Trophoblast cell (in vitro differentiated cells and primary cell): ENCODE data around the gene NET1.

Experiments used
- DNase-seq, 2 donors: peaks; one replicate each; pipeline ENCODE4 v3.0.0-alpha.2; 2016
- H2AFZ ChIP-seq: 2 replicates; pipeline ENCODE4 v1.6.1; 2013; ENCODE audit warnings: low read length, moderate library complexity, mild to moderate bottlenecking; ENCODE audit not compliant: insufficient read depth, poor library complexity
- H2AK5ac ChIP-seq: 2 replicates; pipeline ENCODE4 v1.6.1; 2013; ENCODE audit warnings: mild to moderate bottlenecking, low read length
- H2BK120ac ChIP-seq: 2 replicates; pipeline ENCODE4 v1.6.1; 2013; ENCODE audit warnings: low read length, mild to moderate bottlenecking, moderate library complexity; ENCODE audit not compliant: insufficient read depth, poor library complexity
- H2BK12ac ChIP-seq: 2 replicates; pipeline ENCODE4 v1.6.1; 2013; ENCODE audit warnings: mild to moderate bottlenecking, low read length, moderate library complexity
- H2BK5ac ChIP-seq: 2 replicates; pipeline ENCODE4 v1.6.1; 2013; ENCODE audit warnings: low read length, low read depth, moderate library complexity, mild to moderate bottlenecking; ENCODE audit not compliant: poor library complexity
- H3K14ac ChIP-seq: 2 replicates; pipeline ENCODE4 v1.6.1; 2013; ENCODE audit warnings: mild to moderate bottlenecking, low read length
- H3K18ac ChIP-seq: 2 replicates; pipeline ENCODE4 v1.6.1; 2013; ENCODE audit warnings: mild to moderate bottlenecking, low read length
- H3K23ac ChIP-seq: 2 replicates; pipeline ENCODE4 v1.6.1; 2013; ENCODE audit warnings: low read length
- H3K27ac ChIP-seq: 2 replicates; pipeline ENCODE4 v1.5.1; 2013; ENCODE audit warnings: low read depth, mild to moderate bottlenecking, inconsistent platforms, low read length, moderate library complexity
- H3K27me3 ChIP-seq: 2 replicates; pipeline ENCODE4 v1.6.1; 2013; ENCODE audit warnings: inconsistent platforms, mild to moderate bottlenecking, low read length, moderate library complexity; ENCODE audit not compliant: insufficient read depth
- H3K36me3 ChIP-seq, 2 experiments: 1 replicate in 1 of 2; 2 replicates in 1 of 2; pipeline ENCODE4 v1.6.1; 2013; ENCODE audit warnings: low read length in 2 of 2, mild to moderate bottlenecking in 2 of 2, moderate library complexity in 1 of 2; ENCODE audit not compliant: insufficient read depth in 2 of 2, control insufficient read depth in 1 of 2
- H3K4ac ChIP-seq: 2 replicates; pipeline ENCODE4 v1.6.1; 2013; ENCODE audit warnings: low read depth, mild to moderate bottlenecking, low read length, moderate library complexity
- H3K4me1 ChIP-seq, 2 experiments: 1 replicate in 1 of 2; 2 replicates in 1 of 2; pipeline ENCODE4 v1.6.1; 2013; ENCODE audit warnings: low read length in 2 of 2, mild to moderate bottlenecking in 2 of 2, moderate library complexity in 1 of 2; ENCODE audit not compliant: insufficient read depth in 2 of 2, control insufficient read depth in 1 of 2
- H3K4me2 ChIP-seq: 2 replicates; pipeline ENCODE4 v1.6.1; 2013; ENCODE audit warnings: inconsistent platforms, mild to moderate bottlenecking, low read length, moderate library complexity
- H3K4me3 ChIP-seq: 2 replicates; pipeline ENCODE4 v1.5.1; 2013; ENCODE audit warnings: mild to moderate bottlenecking, low read depth, low read length, inconsistent platforms
- H3K79me1 ChIP-seq: one replicate; pipeline ENCODE4 v1.6.1; 2013; ENCODE audit warnings: low read length
- H3K79me2 ChIP-seq: 2 replicates; pipeline ENCODE4 v1.6.1; 2013; ENCODE audit warnings: low read length, mild to moderate bottlenecking; ENCODE audit not compliant: control insufficient read depth, insufficient read depth, poor library complexity
- H3K9ac ChIP-seq: 2 replicates; pipeline ENCODE4 v1.6.1; 2013; ENCODE audit warnings: mild to moderate bottlenecking, low read length
- H3K9me3 ChIP-seq: 2 replicates; pipeline ENCODE4 v1.6.1; 2013; ENCODE audit warnings: low read depth, mild to moderate bottlenecking, control low read depth, inconsistent platforms, low read length; ENCODE audit not compliant: insufficient read depth
- H4K12ac ChIP-seq: 2 replicates; pipeline ENCODE4 v1.6.1; 2013; ENCODE audit warnings: low read depth, mild to moderate bottlenecking, low read length, moderate library complexity
- H4K8ac ChIP-seq: 2 replicates; pipeline ENCODE4 v1.6.1; 2013; ENCODE audit warnings: low read depth, mild to moderate bottlenecking, low read length, moderate library complexity
- H4K91ac ChIP-seq: one replicate; pipeline ENCODE4 v1.6.1; 2013; ENCODE audit warnings: low read depth, mild to moderate bottlenecking, low read length, moderate library complexity
- WGBS: extraction: QIAGEN DNeasy Blood & Tissue Kit; methylation state at CpG from one replicate; pipeline ENCODE4 v1.1.7; 2013; ENCODE audit warnings: missing lambda C conversion rate; ENCODE audit not compliant: insufficient read length, insufficient coverage; ENCODE audit errors: extremely low coverage; 5-methylcytosine and 5-hydroxymethylcytosine counted together

Gene NET1

DNA sequence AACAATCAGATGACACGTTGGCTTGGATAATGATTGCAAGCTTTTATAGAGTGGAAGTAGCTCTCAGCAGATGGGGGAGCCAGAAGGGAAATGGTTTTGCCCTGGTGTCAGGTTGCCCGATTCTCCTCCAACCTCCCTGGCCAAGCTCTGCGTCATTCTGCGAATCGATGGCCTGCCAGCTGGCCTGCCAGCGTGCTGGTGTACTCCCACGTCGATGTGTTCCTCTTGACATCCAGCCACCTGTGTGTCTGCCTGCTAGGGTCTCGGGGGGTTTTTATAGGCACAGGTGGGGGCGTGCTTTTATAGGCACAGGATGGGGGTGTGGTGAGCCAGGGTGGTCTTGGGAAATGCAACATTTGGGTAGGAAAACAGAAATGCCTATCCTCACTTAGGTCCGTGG lies 4.6 kb downstream of the NET1 start:
- DNase-seq = no peak
- Histone ChIP-seq H2BK120ac (no peak overlapping the region), H3K18ac (peak overlapping the region; percentile 37), H3K27ac (no peak overlapping the region), H3K4me1 (peaks cover 0 to 8% of the 10 kb centered on the region in 2 experiments), H3K79me1 (peaks cover 4% of the 10 kb centered on the region), H3K79me2 (peaks cover 11% of the 10 kb centered on the region), H2AFZ (no peak overlapping the region), H3K14ac (no peak overlapping the region), H2BK5ac (no peak overlapping the region), H4K12ac (no peak overlapping the region), H4K91ac (no peak overlapping the region), H3K36me3 (no peaks in the 10 kb centered on the region), H2BK12ac (no peak overlapping the region), H2AK5ac (no peak overlapping the region), H3K23ac (no peak overlapping the region), H3K27me3 (no peaks in the 10 kb centered on the region), H3K9ac (no peak overlapping the region), H4K8ac (no peak overlapping the region), H3K4me2 (no peak overlapping the region), H3K4me3 (no peak overlapping the region), H3K9me3 (no peaks in the 10 kb centered on the region), H3K4ac (peak overlapping the region; percentile 53)
- no CpG with 5 or more reads among the region's 11 CpGs for WGBS

DNA sequence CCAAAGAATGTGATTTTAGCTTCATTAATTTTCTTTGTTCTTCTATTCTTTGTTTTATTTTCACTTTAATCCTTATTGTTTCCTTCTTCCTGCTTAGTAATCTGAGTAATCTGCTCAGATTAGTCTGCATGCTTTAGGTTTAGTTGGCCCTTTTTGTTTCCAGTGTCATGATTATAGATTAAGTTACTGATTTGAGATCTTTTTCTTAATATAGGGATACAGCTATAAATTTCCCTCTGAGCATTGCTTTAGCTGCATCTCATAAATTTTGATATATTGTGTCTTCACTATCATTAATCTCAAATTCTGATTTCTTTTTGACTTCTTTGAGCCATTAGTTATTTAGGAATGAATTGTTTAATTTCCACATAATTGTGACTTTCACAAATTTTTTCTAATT lies 6.2 kb downstream of the NET1 start:
- H3K23ac ChIP-seq = no peak overlapping the region
- H4K8ac ChIP-seq = no peak overlapping the region
- no peak for DNase-seq
- H3K27ac ChIP-seq = no peak overlapping the region
- peaks cover 5% of the 10 kb centered on the region for H3K79me2 ChIP-seq
- no peaks in the 10 kb centered on the region for H3K36me3 ChIP-seq
- no peak overlapping the region for H3K4me3 ChIP-seq
- no peak overlapping the region for H2BK5ac ChIP-seq
- no peaks in the 10 kb centered on the region for H3K79me1 ChIP-seq
- no peak overlapping the region for H4K12ac ChIP-seq
- peaks cover 0 to 8% of the 10 kb centered on the region in 2 experiments for H3K4me1 ChIP-seq
- H4K91ac ChIP-seq = no peak overlapping the region
- no peaks in the 10 kb centered on the region for H3K27me3 ChIP-seq
- no peak overlapping the region for H3K14ac ChIP-seq
- H2AK5ac ChIP-seq = no peak overlapping the region
- no peak overlapping the region for H2BK120ac ChIP-seq
- no peak overlapping the region for H2BK12ac ChIP-seq
- no peak overlapping the region for H3K9ac ChIP-seq
- no peak overlapping the region for H3K4ac ChIP-seq
- no peak overlapping the region for H3K18ac ChIP-seq
- no peak overlapping the region for H2AFZ ChIP-seq
- no peak overlapping the region for H3K4me2 ChIP-seq
- no peaks in the 10 kb centered on the region for H3K9me3 ChIP-seq

DNA sequence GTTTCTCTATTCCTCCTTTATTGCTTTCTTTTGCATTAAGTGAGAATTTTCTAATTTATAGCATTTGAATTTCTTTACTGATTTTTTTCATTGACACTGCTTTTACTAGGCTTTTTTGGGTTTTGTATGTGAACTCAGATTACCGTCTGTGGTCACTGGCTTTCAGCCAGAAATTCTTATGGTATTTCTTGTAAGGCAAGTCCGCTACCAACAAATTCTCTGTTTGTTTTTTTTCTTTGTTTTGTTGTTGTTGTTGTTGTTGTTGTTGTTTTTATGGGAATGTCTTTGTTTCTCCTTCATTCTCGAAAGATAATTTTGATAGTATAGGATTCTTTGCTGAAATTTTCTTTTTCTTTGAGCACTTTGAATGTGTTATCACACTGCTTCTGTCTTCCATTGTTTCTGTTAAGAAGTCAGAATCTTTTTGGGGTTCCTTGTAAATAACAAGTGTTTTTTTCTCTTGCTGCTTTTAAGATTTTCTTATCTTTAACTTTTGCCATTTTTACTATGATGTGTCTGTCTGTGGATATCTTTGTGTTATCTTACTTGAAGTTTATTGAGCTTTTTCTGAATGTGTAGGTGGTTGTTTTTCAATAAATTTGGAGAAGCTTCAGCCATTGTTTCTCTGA lies 7.2 kb downstream of the NET1 start:
- Histone ChIP-seq H3K79me1 (no peaks in the 10 kb centered on the region), H2BK5ac (no peak overlapping the region), H3K14ac (no peak overlapping the region), H3K36me3 (no peaks in the 10 kb centered on the region), H4K12ac (no peak overlapping the region), H2AK5ac (no peak overlapping the region), H3K4me3 (no peak overlapping the region), H3K27ac (no peak overlapping the region), H3K4me2 (no peak overlapping the region), H4K91ac (no peak overlapping the region), H3K79me2 (peaks cover 5% of the 10 kb centered on the region), H4K8ac (no peak overlapping the region), H2BK12ac (no peak overlapping the region), H3K9me3 (no peaks in the 10 kb centered on the region), H3K18ac (no peak overlapping the region), H3K23ac (no peak overlapping the region), H2AFZ (no peak overlapping the region), H3K9ac (no peak overlapping the region), H2BK120ac (no peak overlapping the region), H3K4ac (no peak overlapping the region), H3K4me1 (peaks cover 0 to 8% of the 10 kb centered on the region in 2 experiments), H3K27me3 (no peaks in the 10 kb centered on the region)
- WGBS = no CpG with 5 or more reads among the region's 3 CpGs
- DNase-seq = no peak

DNA sequence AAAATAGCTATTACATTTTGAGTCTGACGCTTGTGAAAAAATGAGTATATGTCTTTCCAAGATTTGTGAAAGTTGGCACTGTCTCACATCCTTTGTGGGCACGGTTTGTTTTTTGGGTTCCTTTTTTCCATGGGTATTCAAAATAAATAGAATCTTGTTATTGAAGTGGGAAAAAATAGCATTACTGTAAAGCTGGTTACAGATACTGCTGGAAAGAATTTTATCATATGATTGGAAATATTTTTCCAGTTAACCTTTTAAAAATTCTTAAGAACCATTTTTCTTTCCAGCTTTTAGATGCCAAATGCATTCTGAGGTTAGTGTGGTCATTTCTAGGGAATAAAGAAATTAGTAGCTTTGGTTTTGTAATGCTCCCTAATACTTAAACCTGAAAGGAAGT lies 11.4 kb downstream of the NET1 start:
- WGBS = no CpG with 5 or more reads among the region's 2 CpGs
- H2BK120ac ChIP-seq = no peak overlapping the region
- H3K36me3 ChIP-seq = no peaks in the 10 kb centered on the region
- no peaks in the 10 kb centered on the region for H3K4me1 ChIP-seq
- no peak overlapping the region for H3K27ac ChIP-seq
- no peak overlapping the region for H2BK12ac ChIP-seq
- DNase-seq = no peak
- H2AFZ ChIP-seq = no peak overlapping the region
- H3K79me2 ChIP-seq = no peaks in the 10 kb centered on the region
- no peak overlapping the region for H4K91ac ChIP-seq
- no peaks in the 10 kb centered on the region for H3K79me1 ChIP-seq
- no peak overlapping the region for H3K18ac ChIP-seq
- H3K4me3 ChIP-seq = no peak overlapping the region
- no peak overlapping the region for H4K12ac ChIP-seq
- no peak overlapping the region for H3K14ac ChIP-seq
- H2AK5ac ChIP-seq = no peak overlapping the region
- H2BK5ac ChIP-seq = no peak overlapping the region
- H3K23ac ChIP-seq = no peak overlapping the region
- H4K8ac ChIP-seq = no peak overlapping the region
- no peak overlapping the region for H3K4me2 ChIP-seq
- H3K4ac ChIP-seq = no peak overlapping the region
- H3K9me3 ChIP-seq = no peaks in the 10 kb centered on the region
- no peak overlapping the region for H3K9ac ChIP-seq
- no peaks in the 10 kb centered on the region for H3K27me3 ChIP-seq
